H1 (cell line): Measurements from ENCODE around the gene SLC7A9. TPM values are rescaled to one million over a fixed set of nuclear protein-coding genes. Genes with fewer than 3 reads are reported as not detected.

Experiments
- CTCF ChIA-PET: fragments of 300-600 bp; sonication (Branson Sonifier 250); formaldehyde crosslinking; loops from one replicate; lab custom pipeline; 2021; ENCODE audit not compliant: partially characterized antibody; lab: Charles Lee
- POLR2A ChIA-PET: fragments of 300-600 bp; sonication (Branson Sonifier 250); formaldehyde crosslinking; loops from one replicate; lab custom pipeline; 2021; ENCODE audit warnings: inconsistent platforms; ENCODE audit not compliant: partially characterized antibody; lab: Charles Lee
- DNase-seq, 2 experiments: peaks; one replicate each; pipeline versions ENCODE4 v3.0.0 to v3.0.0-alpha.2; 2010 to 2022; ENCODE audit warnings: low spot score in 2 of 2, low read depth in 1 of 2, mixed read lengths in 1 of 2
- FAIRE-seq: peaks from 2 replicates; lab custom pipeline; 2011; peaks lifted over from hg19 to GRCh38; lab: Jason Lieb, UNC
- H2AFZ ChIP-seq: 2 replicates; pipeline ENCODE4 v1.8.1; 2012; ENCODE audit warnings: low read length, inconsistent platforms
- H2AK5ac ChIP-seq: 2 replicates; pipeline ENCODE4 v1.6.1; 2013; ENCODE audit warnings: low read depth, low read length
- H2BK120ac ChIP-seq: replicated peaks from 2 replicates; pipeline ENCODE3; 2013; ENCODE audit warnings: low read depth, low read length, inconsistent platforms
- H2BK12ac ChIP-seq: 2 replicates; pipeline ENCODE4 v1.6.1; 2013; ENCODE audit warnings: low read depth, low read length
- H2BK15ac ChIP-seq: 2 replicates; pipeline ENCODE4 v1.6.1; 2013; ENCODE audit warnings: low read length
- H2BK20ac ChIP-seq: 2 replicates; pipeline ENCODE4 v1.6.1; 2013; ENCODE audit warnings: low read length
- H2BK5ac ChIP-seq: 2 replicates; pipeline ENCODE4 v1.6.1; 2013; ENCODE audit warnings: low read depth, low read length
- H3K14ac ChIP-seq: 2 replicates; pipeline ENCODE4 v1.6.1; 2013; ENCODE audit warnings: inconsistent platforms; ENCODE audit not compliant: insufficient read length
- H3K18ac ChIP-seq: 2 replicates; pipeline ENCODE4 v1.6.1; 2013; ENCODE audit warnings: low read length; ENCODE audit errors: extremely low read depth
- H3K23ac ChIP-seq: 2 replicates; pipeline ENCODE4 v1.6.1; 2013; ENCODE audit warnings: inconsistent platforms; ENCODE audit not compliant: insufficient read length
- H3K23me2 ChIP-seq: 2 replicates; pipeline ENCODE4 v1.6.1; 2013; ENCODE audit warnings: low read depth, low read length
- H3K27ac ChIP-seq: 2 replicates; pipeline ENCODE4 v1.6.1; 2011; ENCODE audit warnings: low read depth, low read length, inconsistent platforms
- H3K27me3 ChIP-seq, 4 experiments: replicated peaks in 1 of 4; 1 replicate in 1 of 4; 2 replicates in 3 of 4; pipeline versions ENCODE4 v1.6.1 to v1.8.1; 2011 to 2013; ENCODE audit warnings: low read length in 3 of 4, mild to moderate bottlenecking in 3 of 4, inconsistent platforms in 2 of 4, mixed read lengths in 2 of 4, moderate library complexity in 1 of 4; ENCODE audit not compliant: control insufficient read depth in 3 of 4, insufficient read depth in 3 of 4; ENCODE audit errors: extremely low read depth in 1 of 4
- H3K36me3 ChIP-seq, 4 experiments: 2 replicates each; pipeline versions ENCODE4 v1.6.1 to v1.8.1; 2011 to 2013; ENCODE audit warnings: mild to moderate bottlenecking in 4 of 4, low read length in 3 of 4, moderate library complexity in 2 of 4, control low read depth in 1 of 4, inconsistent platforms in 1 of 4; ENCODE audit not compliant: insufficient read depth in 4 of 4, control insufficient read depth in 2 of 4
- H3K4ac ChIP-seq: replicated peaks from 2 replicates; pipeline ENCODE3; 2013; ENCODE audit warnings: low read length, low read depth, mixed read lengths, inconsistent platforms; ENCODE audit not compliant: insufficient read length
- H3K4me1 ChIP-seq, 4 experiments: replicated peaks in 1 of 4; 1 replicate in 1 of 4; 2 replicates in 3 of 4; pipeline versions ENCODE4 v1.6.1 to v1.8.1; 2011 to 2013; ENCODE audit warnings: low read length in 3 of 4, inconsistent platforms in 2 of 4, mixed read lengths in 1 of 4; ENCODE audit not compliant: insufficient read depth in 4 of 4, control insufficient read depth in 3 of 4
- H3K4me2 ChIP-seq, 2 experiments: 2 replicates each; pipeline versions ENCODE4 v1.6.1 to v1.8.1; 2011 to 2013; ENCODE audit warnings: low read depth in 2 of 2, low read length in 2 of 2, control low read depth in 1 of 2, inconsistent platforms in 1 of 2, mild to moderate bottlenecking in 1 of 2; ENCODE audit not compliant: insufficient read depth in 1 of 2
- H3K4me3 ChIP-seq, 4 experiments: fragments of 200-600, 300-600 bp in 1 of 4; sonication (generic), shearing (Covaris generic), sonication (Bioruptor Twin) in 1 of 4; 2 replicates each; pipeline versions ENCODE4 v1.5.1 to v1.8.1; 2011 to 2016; ENCODE audit warnings: low read length in 4 of 4, low read depth in 3 of 4, control low read depth in 2 of 4, inconsistent platforms in 2 of 4, mild to moderate bottlenecking in 2 of 4, mixed read lengths in 1 of 4, moderate library complexity in 1 of 4; ENCODE audit not compliant: insufficient read depth in 2 of 4; ENCODE audit errors: extremely low read depth in 1 of 4
- H3K56ac ChIP-seq: replicated peaks from 2 replicates; pipeline ENCODE3; 2013; ENCODE audit warnings: low read depth, mild to moderate bottlenecking, mixed read lengths, low read length, inconsistent platforms; ENCODE audit not compliant: insufficient read length
- H3K79me1 ChIP-seq: 2 replicates; pipeline ENCODE4 v1.6.1; 2013; ENCODE audit warnings: low read depth, low read length, control low read depth
- H3K79me2 ChIP-seq, 2 experiments: 2 replicates each; pipeline versions ENCODE4 v1.6.1 to v1.8.1; 2012 to 2013; ENCODE audit warnings: low read length in 2 of 2, mild to moderate bottlenecking in 2 of 2, inconsistent platforms in 1 of 2; ENCODE audit not compliant: insufficient read depth in 2 of 2, control insufficient read depth in 1 of 2
- H3K9ac ChIP-seq, 4 experiments: replicated peaks in 1 of 4; 1 replicate in 1 of 4; 2 replicates in 3 of 4; pipeline versions ENCODE4 v1.6.1 to v1.8.1; 2011 to 2013; ENCODE audit warnings: low read depth in 3 of 4, low read length in 3 of 4, control low read depth in 2 of 4, mild to moderate bottlenecking in 2 of 4, moderate library complexity in 2 of 4, inconsistent platforms in 1 of 4; ENCODE audit errors: extremely low read depth in 1 of 4
- H3K9me3 ChIP-seq, 2 experiments: 2 replicates each; pipeline versions ENCODE4 v1.6.1 to v1.8.1; 2012 to 2013; ENCODE audit warnings: mild to moderate bottlenecking in 2 of 2, moderate library complexity in 2 of 2, control low read depth in 1 of 2, inconsistent platforms in 1 of 2, low read depth in 1 of 2, low read length in 1 of 2, mixed read lengths in 1 of 2; ENCODE audit not compliant: insufficient read depth in 2 of 2
- H4K20me1 ChIP-seq, 2 experiments: replicated peaks in 1 of 2; 2 replicates each; pipeline versions ENCODE3 to v1.8.1; 2011 to 2013; ENCODE audit warnings: inconsistent platforms in 2 of 2, low read length in 2 of 2, mild to moderate bottlenecking in 1 of 2; ENCODE audit not compliant: insufficient read depth in 2 of 2, control insufficient read depth in 1 of 2
- H4K5ac ChIP-seq: 2 replicates; pipeline ENCODE4 v1.6.1; 2013; ENCODE audit warnings: low read length, low read depth, mixed read lengths, inconsistent platforms; ENCODE audit not compliant: insufficient read length
- H4K8ac ChIP-seq: 2 replicates; pipeline ENCODE4 v1.8.0; 2013; ENCODE audit warnings: mild to moderate bottlenecking, moderate library complexity, low read length, inconsistent platforms; ENCODE audit not compliant: insufficient read depth; ENCODE audit errors: extremely low read depth
- H4K91ac ChIP-seq: replicated peaks from 2 replicates; pipeline ENCODE3; 2013; ENCODE audit warnings: low read length, mixed read lengths, inconsistent platforms; ENCODE audit not compliant: insufficient read length
- EGR1 ChIP-seq: IDR thresholded peaks from 2 replicates; pipeline ENCODE4 v1.6.1; 2011; ENCODE audit warnings: low read depth, low read length, borderline replicate concordance
- EZH2 ChIP-seq: fragments of 200-600 bp; sonication (generic); IDR thresholded peaks from 2 replicates; pipeline ENCODE4 v1.7.1; 2012; ENCODE audit warnings: low read depth, mild to moderate bottlenecking, moderate library complexity, low read length, inconsistent platforms; ENCODE audit not compliant: severe bottlenecking
- POLR2AphosphoS5 ChIP-seq: IDR thresholded peaks from 2 replicates; pipeline ENCODE4 v1.6.1; 2011; ENCODE audit warnings: low read depth, low read length
- SIX5 ChIP-seq: IDR thresholded peaks from 2 replicates; pipeline ENCODE4 v1.6.1; 2011; ENCODE audit warnings: mild to moderate bottlenecking, low read depth, low read length
- TCF12 ChIP-seq: IDR thresholded peaks from 2 replicates; pipeline ENCODE4 v1.6.1; 2011; ENCODE audit warnings: low read depth, mild to moderate bottlenecking, low read length
- WGBS, 2 experiments: shearing (Covaris generic) in 1 of 2; methylation state at CpG; one replicate each; pipeline versions ENCODE4 v1.1.6 to v1.1.7; 2013 to 2015; ENCODE audit warnings: low lambda C conversion rate in 2 of 2, mixed read lengths in 2 of 2, inconsistent platforms in 1 of 2, low coverage in 1 of 2, missing lambda C conversion rate in 1 of 2; ENCODE audit not compliant: insufficient replicate concordance in 2 of 2, insufficient coverage in 1 of 2, insufficient read length in 1 of 2; ENCODE audit errors: extremely low coverage in 1 of 2, missing lambda C conversion rate in 1 of 2; 5-methylcytosine and 5-hydroxymethylcytosine counted together
- polyA plus RNA-seq, 7 experiments: library from polyadenylated mRNA; depleted of rRNA in 3 of 7; stranded (reverse) in 5 of 7; unstranded in 2 of 7; fragments of >200 nt in 5 of 7; fragments of 200-250 nt in 2 of 7; gene quantifications; 1 replicate in 5 of 7; 2 replicates in 1 of 7; 4 replicates in 1 of 7; pipeline versions ENCODE4 v1.2.1 to v1.2.3, GENCODE V29; 2011 to 2013; ENCODE audit warnings: missing spikeins in 2 of 7, mixed read lengths in 2 of 7
- total RNA-seq: library from RNA; stranded (reverse); fragmentation: NEBNext Ultra II Directional; extraction: Animal tissue kit (Norgen Biotek cat#: 25700); gene quantifications from 2 replicates; pipeline ENCODE4 v1.2.1, GENCODE V29; 2021
- TF ChIP-seq, protein P1 (sequence below): IDR thresholded peaks from 2 replicates; pipeline ENCODE4 v1.6.1; 2012; ENCODE audit warnings: inconsistent platforms

SLC7A9 gene
- total and polyA plus RNA-seq, 2 of the 8 experiments (the other 6 are each of a cell fraction or from before 2014, with no cell fraction given) = 0.15 TPM; not detected in 1

DNA sequence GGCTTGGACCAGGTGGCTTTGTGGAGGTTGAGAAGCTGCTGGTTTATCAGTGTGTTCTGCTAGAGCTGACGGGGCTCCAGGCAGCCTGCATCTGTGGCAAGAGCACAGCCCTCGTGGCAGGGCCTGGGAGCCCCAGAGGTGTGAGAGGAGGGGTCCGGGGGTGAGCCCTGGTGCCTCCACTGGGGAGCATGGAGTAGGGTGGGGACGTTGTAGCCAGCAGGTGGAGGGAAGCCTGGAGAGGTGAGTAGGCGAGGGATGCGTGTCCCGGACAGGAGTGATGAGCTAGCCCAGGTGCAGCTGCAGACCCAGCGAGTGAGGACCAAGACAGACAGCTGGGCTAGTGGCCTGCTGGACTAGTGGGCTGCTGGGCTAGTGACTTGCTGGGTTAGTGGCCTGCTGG lies 51.0 kb downstream of the SLC7A9 start:
- Histone ChIP-seq H3K9ac (no peak overlapping the region), H2BK5ac (no peak overlapping the region), H2BK20ac (no peak overlapping the region), H4K91ac (no peak overlapping the region), H3K56ac (no peak overlapping the region), H3K4me1 (peaks cover 0 to 18% (median 8%) of the 10 kb centered on the region in 4 experiments; a peak in 5 of 7 replicates), H2AFZ (no peak overlapping the region), H3K27me3 (peaks cover 0 to 4% (median 0%) of the 10 kb centered on the region in 4 experiments; a peak in 1 of 7 replicates), H2BK12ac (peak overlapping the region; percentile 53; the same call in 1 of the 2 replicates), H3K18ac (no peak overlapping the region), H3K4me2 (no peak overlapping the region), H3K4ac (no peak overlapping the region), H2BK120ac (no peak overlapping the region), H3K9me3 (no peaks in the 10 kb centered on the region), H3K36me3 (no peaks in the 10 kb centered on the region), H4K20me1 (no peaks in the 10 kb centered on the region), H2AK5ac (no peak overlapping the region), H3K23me2 (no peaks in the 10 kb centered on the region), H2BK15ac (peak overlapping the region; percentile 31; the same call in 1 of the 2 replicates), H3K14ac (no peak overlapping the region), H3K27ac (no peak overlapping the region), H4K5ac (no peak overlapping the region), H4K8ac (peak overlapping the region; percentile 63; the same call in 1 of the 2 replicates), H3K79me2 (no peaks in the 10 kb centered on the region), H3K4me3 (no peak overlapping the region), H3K79me1 (no peaks in the 10 kb centered on the region), H3K23ac (no peak overlapping the region)
- DNase-seq = no peak
- no peak for FAIRE-seq
- POLR2A ChIA-PET = no interaction called here
- CTCF ChIA-PET = interaction anchor here (1.4 kb wide), 1 partner anchor 11 kb away, joined by 3 read pairs; no protein-coding TSS in a partner anchor
- 91% methylated on average over 7 of the region's 8 CpGs; no CpG with 5 or more reads in 1 of the 2 experiments for WGBS, 2 experiments
- no peak for TF ChIP-seq TCF12
- TF ChIP-seq, protein P1, sequence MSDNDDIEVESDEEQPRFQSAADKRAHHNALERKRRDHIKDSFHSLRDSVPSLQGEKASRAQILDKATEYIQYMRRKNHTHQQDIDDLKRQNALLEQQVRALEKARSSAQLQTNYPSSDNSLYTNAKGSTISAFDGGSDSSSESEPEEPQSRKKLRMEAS = no peak
- TF ChIP-seq EGR1 = no peak
- no peak for TF ChIP-seq EZH2
- TF ChIP-seq POLR2AphosphoS5 = no peak
- TF ChIP-seq SIX5 = no peak
